ENCODE measurements around the gene HOXB13. TPM values are rescaled to one million over a fixed set of nuclear protein-coding genes. Genes with fewer than 3 reads are reported as not detected.

Gene HOXB13
- total RNA-seq, 1 experiment from 2014 or later, result not detected

DNA sequence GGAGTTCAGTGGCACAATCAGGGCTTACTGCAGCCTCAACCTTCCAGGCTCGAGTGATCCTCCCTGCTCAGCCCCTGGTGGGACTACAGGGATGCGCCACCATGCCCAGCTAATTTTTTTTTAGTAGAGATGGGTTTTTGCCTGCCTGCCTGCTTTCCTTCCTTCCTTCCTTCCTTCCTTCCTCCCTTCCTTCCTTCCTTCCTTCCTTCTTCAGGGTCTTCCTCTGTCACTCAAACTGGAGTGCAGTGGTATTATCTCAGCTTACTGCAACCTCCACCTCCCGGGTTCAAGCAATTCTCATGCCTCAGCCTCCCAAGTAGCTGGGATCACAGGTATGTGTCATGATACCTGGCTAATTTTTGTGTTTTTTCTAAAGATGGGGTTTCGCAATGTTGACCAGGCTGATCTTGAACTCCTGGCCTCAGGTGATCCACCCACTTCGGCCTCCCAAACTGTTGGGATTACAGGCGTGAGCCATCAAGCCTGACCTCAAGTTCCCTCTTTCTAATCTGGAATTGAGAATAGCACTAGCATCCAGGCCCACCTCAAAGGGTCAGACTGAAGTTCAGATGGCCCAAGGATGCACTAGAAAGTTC, 51.5 kb downstream of the HOXB13 start:
- Histone ChIP-seq H3K79me1 (ENCODE audit: insufficient read depth, low read depth, low read length, poor library complexity, severe bottlenecking) (no peaks in the 10 kb centered on the region), H3T11ph (ENCODE audit: low read length) (no peak overlapping the region), H3K79me2 (ENCODE audit: insufficient read depth, low read length) (no peaks in the 10 kb centered on the region), H2BK20ac (ENCODE audit: low read depth, low read length, poor library complexity, severe bottlenecking) (no peak overlapping the region), H3K9me3 (ENCODE audit: control insufficient read depth, low read depth, low read length) (no peaks in the 10 kb centered on the region), H2AFZ (ENCODE audit: low read length) (no peak overlapping the region), H3K4me1 (ENCODE audit: insufficient read depth, low read length) (no peaks in the 10 kb centered on the region; the same call in 1 of the 2 replicates), H3K18ac (ENCODE audit: insufficient read length, low read depth, low read length) (no peak overlapping the region), H2BK15ac (ENCODE audit: low read depth, low read length) (no peak overlapping the region), H3K4ac (ENCODE audit: low read depth, low read length) (no peak overlapping the region), H3K23me2 (ENCODE audit: insufficient read length, low read depth, low read length, poor library complexity, severe bottlenecking) (no peaks in the 10 kb centered on the region), H3K27ac (ENCODE audit: insufficient read length, low read depth, low read length) (no peak overlapping the region), H3K9ac (ENCODE audit: extremely low read depth, insufficient read length, low read length) (no peak overlapping the region), H4K5ac (ENCODE audit: insufficient read length, low read depth, low read length) (no peak overlapping the region), H2BK120ac (ENCODE audit: low read depth, low read length, poor library complexity, severe bottlenecking) (no peak overlapping the region), H2BK5ac (ENCODE audit: insufficient read length, low read length) (no peak overlapping the region), H3K27me3 (ENCODE audit: insufficient read depth, low read length) (peaks cover 6% of the 10 kb centered on the region; the same call in 1 of the 2 replicates), H4K8ac (replicated peaks; ENCODE audit: insufficient read length, low read depth, low read length) (no peak overlapping the region), H3K23ac (ENCODE audit: insufficient read length, low read depth, low read length) (no peak overlapping the region), H4K20me1 (ENCODE audit: control insufficient read depth, insufficient read depth, insufficient read length) (no peaks in the 10 kb centered on the region), H3K14ac (ENCODE audit: insufficient read depth, low read length) (no peak overlapping the region), H4K91ac (ENCODE audit: insufficient read length, low read depth, low read length) (no peak overlapping the region), H2AK5ac (ENCODE audit: insufficient read length, low read length) (no peak overlapping the region), H2BK12ac (ENCODE audit: insufficient read length, low read depth, low read length) (no peak overlapping the region), H3K4me2 (ENCODE audit: insufficient read depth, insufficient read length, low read length) (no peak overlapping the region), H3K56ac (ENCODE audit: insufficient read length, low read depth, low read length) (no peak overlapping the region)
- TF ChIP-seq, protein P1, sequence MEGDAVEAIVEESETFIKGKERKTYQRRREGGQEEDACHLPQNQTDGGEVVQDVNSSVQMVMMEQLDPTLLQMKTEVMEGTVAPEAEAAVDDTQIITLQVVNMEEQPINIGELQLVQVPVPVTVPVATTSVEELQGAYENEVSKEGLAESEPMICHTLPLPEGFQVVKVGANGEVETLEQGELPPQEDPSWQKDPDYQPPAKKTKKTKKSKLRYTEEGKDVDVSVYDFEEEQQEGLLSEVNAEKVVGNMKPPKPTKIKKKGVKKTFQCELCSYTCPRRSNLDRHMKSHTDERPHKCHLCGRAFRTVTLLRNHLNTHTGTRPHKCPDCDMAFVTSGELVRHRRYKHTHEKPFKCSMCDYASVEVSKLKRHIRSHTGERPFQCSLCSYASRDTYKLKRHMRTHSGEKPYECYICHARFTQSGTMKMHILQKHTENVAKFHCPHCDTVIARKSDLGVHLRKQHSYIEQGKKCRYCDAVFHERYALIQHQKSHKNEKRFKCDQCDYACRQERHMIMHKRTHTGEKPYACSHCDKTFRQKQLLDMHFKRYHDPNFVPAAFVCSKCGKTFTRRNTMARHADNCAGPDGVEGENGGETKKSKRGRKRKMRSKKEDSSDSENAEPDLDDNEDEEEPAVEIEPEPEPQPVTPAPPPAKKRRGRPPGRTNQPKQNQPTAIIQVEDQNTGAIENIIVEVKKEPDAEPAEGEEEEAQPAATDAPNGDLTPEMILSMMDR (conservative IDR thresholded peaks at IDR 0.05), result no peak
- no peak overlapping the region for H3K27ac Mint-ChIP-seq
- H3K4me3 Mint-ChIP-seq, result no peak overlapping the region
- no peaks in the 10 kb centered on the region for H3K36me3 Mint-ChIP-seq (ENCODE audit: insufficient read depth in 1 of 3, low read depth in 3 of 3)
- H3K9me3 Mint-ChIP-seq, result no peaks in the 10 kb centered on the region; a peak in 1 of 5 replicates
- H3K4me1 Mint-ChIP-seq, result peaks cover 6 to 7% of the 10 kb centered on the region in 2 experiments; a peak in 3 of 4 replicates
- DNase-seq, result peak; percentile 38
- no CpG with 5 or more reads among the region's 6 CpGs for WGBS (ENCODE audit: extremely low coverage, insufficient read length, low lambda C conversion rate)
- H3K27me3 Mint-ChIP-seq (ENCODE audit: low read depth), result peaks cover 93% of the 10 kb centered on the region

Small RNA genes lying within 50 kb of the gene (microRNA-seq; reads per million reads assigned to microRNA genes)
- not detected for gene MIR3185 (ENCODE audit: borderline microRNAs expressed)

Other genes starting within 250 kb of the HOXB13 start
- gene HOXB1, start 197.7 kb downstream of the HOXB13 start, total RNA-seq (2021), result not detected in 2 replicates
- not detected in 2 replicates for gene HOXB2, start 183.6 kb downstream of the HOXB13 start, total RNA-seq (2021)
- gene HOXB4, start 150.4 kb downstream of the HOXB13 start, total RNA-seq (2021), result not detected in 2 replicates
- gene HOXB3, start 138.5 kb downstream of the HOXB13 start, total RNA-seq (2021), result not detected in 2 replicates
- gene HOXB5, start 135.0 kb downstream of the HOXB13 start, total RNA-seq (2021), result not detected in 2 replicates
- gene HOXB6, start 123.8 kb downstream of the HOXB13 start, total RNA-seq (2021), result not detected in 2 replicates
- not detected in 2 replicates for gene HOXB7, start 117.7 kb downstream of the HOXB13 start, total RNA-seq (2021)
- gene HOXB8, start 113.5 kb downstream of the HOXB13 start, total RNA-seq (2021), result not detected in 2 replicates
- gene HOXB9, start 102.4 kb downstream of the HOXB13 start, total RNA-seq (2021), result not detected in 2 replicates
- gene PRAC1, start 6.2 kb downstream of the HOXB13 start, total RNA-seq (2021), result not detected in 2 replicates
- gene PRAC2, start 5.6 kb downstream of the HOXB13 start, total RNA-seq (2021), result not detected in 2 replicates
- 1.1 and 2.4 TPM in 2 replicates for gene TTLL6, start 88.5 kb upstream of the HOXB13 start, total RNA-seq (2021)
- 19.1 and 23.1 TPM in 2 replicates for gene CALCOCO2, start 102.3 kb upstream of the HOXB13 start, total RNA-seq (2021)
- 84.7 and 91.5 TPM in 2 replicates for gene ATP5MC1, start 164.0 kb upstream of the HOXB13 start, total RNA-seq (2021)
- 78.0 and 80.0 TPM in 2 replicates for gene UBE2Z, start 179.7 kb upstream of the HOXB13 start, total RNA-seq (2021)
- 129 and 139 TPM in 2 replicates for gene SNF8, start 216.1 kb upstream of the HOXB13 start, total RNA-seq (2021)
- not detected in 2 replicates for gene GIP, start 239.8 kb upstream of the HOXB13 start, total RNA-seq (2021)